Hair follicular keratinocyte (primary cell): ENCODE measurements around the gene HRH3. TPM values are rescaled to one million over a fixed set of nuclear protein-coding genes. Genes with fewer than 3 reads are reported as not detected.

ENCODE experiments used
- total RNA-seq: library from RNA; depleted of rRNA; stranded (reverse); fragments of >200 nt; gene quantifications from 2 replicates; pipeline ENCODE4 v1.2.3, GENCODE V29; 2015

Gene HRH3
- total RNA-seq: not detected in 2 replicates

GRCh38 chr20:62219992-62220665, at the start of gene HRH3:
HRH3 (minus strand) TSS chr20:62220278; CDS start chr20:62219970, 308 bp downstream.

GRCh38 chr20:62237801-62238568, 17.9 kb upstream of the HRH3 start, which contains the start of gene OSBPL2:
OSBPL2 (plus strand) TSS chr20:62238521; CDS start chr20:62256185, 17,664 bp downstream.

DNA sequence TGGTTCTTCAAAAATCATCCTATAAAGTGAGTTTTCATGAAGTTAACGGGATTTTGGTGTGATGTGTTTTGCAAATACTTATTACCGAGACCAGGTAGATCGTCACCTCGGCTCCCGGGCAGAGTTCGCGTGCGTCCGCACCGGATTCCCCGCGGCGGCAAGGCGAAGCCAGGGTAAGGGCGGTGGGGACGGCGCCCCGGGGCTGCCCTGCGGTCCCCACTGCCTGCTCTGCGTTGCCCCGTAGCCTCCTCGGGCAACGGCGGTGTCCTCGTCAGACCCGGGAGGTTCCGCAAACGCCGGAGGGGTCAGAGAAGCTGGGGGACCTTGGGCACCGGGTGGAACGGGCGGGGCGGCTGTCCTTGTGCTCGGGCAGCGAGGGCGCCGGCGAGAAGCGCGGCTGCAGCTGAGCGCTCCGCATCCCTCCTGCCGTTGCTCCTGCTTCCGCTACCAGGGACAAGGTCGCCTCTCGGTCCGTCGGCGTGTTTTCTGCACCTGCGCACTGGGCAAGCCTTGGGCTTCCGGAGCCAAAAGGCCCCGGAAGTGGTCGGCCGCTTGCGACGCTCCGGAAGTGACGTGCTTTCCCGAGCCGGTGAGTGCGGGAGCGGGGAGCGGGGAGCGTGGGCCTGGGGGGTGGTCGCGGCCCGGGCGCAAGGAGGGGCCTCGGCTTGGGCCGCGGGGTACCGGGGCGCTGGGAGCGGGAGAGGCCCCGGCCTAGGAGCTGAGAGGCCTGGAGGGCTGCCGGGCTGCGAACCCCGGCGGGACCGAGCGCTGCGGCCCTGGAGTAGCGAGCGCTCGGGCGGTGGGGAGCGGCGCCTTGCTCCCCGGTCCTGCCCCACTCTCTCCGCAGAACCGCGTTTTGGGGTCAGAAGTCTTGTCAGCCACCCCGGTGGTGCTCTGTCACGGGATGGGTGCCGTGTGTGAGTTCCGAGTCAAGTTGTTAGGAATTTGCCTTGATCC, 37.3 kb downstream of the HRH3 start, which contains the start of gene MTG2:
Gene MTG2, plus strand, starts transcription at position 560 of the 957 bp plus-strand sequence. CDS start 10,393 bp downstream, outside the sequence.

Other genes with a start within 250 kb of the HRH3 start
- gene TAF4, start 154.4 kb downstream of the HRH3 start, total RNA-seq: 4.1 and 5.4 TPM in 2 replicates
- gene LSM14B, start 97.8 kb downstream of the HRH3 start, total RNA-seq: 17.6 and 20.8 TPM in 2 replicates
- 409 and 607 TPM in 2 replicates for gene PSMA7, start 76.9 kb downstream of the HRH3 start, total RNA-seq
- gene SS18L1, start 76.5 kb downstream of the HRH3 start, total RNA-seq: 8.5 and 11.2 TPM in 2 replicates
- gene MTG2, start 37.2 kb downstream of the HRH3 start, total RNA-seq: 23.6 and 33.9 TPM in 2 replicates
- 22.7 and 25.1 TPM in 2 replicates for gene OSBPL2, start 18.2 kb upstream of the HRH3 start, total RNA-seq
- 193 and 288 TPM in 2 replicates for gene ADRM1, start 82.7 kb upstream of the HRH3 start, total RNA-seq
- gene LAMA5, start 147.0 kb upstream of the HRH3 start, total RNA-seq: 96.3 and 136 TPM in 2 replicates
- 2,528 and 3,406 TPM in 2 replicates for gene RPS21, start 166.8 kb upstream of the HRH3 start, total RNA-seq
- 3.8 and 5.3 TPM in 2 replicates for gene CABLES2, start 187.0 kb upstream of the HRH3 start, total RNA-seq
- gene RBBP8NL, start 207.3 kb upstream of the HRH3 start, total RNA-seq: not detected in 2 replicates